22Rv1 (cell line): ENCODE data around the gene FANCI.

Source experiments
- CTCF ChIP-seq: fragments of 450-650 bp; IDR thresholded peaks from 2 replicates; pipeline ENCODE4 v1.5.1; 2017; ENCODE audit warnings: mild to moderate bottlenecking
- ZFX ChIP-seq: fragments of 450-650 bp; IDR thresholded peaks from 2 replicates; pipeline ENCODE4 v1.6.1; 2017; ENCODE audit warnings: antibody characterized with exemption, borderline replicate concordance

- TF ChIP-seq CTCF (no peak), ZFX (no peak)
These were observed 115.9 kb downstream of the FANCI start for GRCh38 chr15:89359471-89360293.
